ENCODE measurements around the gene CCT4. TPM values are rescaled to one million over a fixed set of nuclear protein-coding genes. Genes with fewer than 3 reads are reported as not detected.

CCT4 gene
- total RNA-seq, 2 donors from 2014 or later = 50.4 to 60.5 TPM

- no peaks in the 10 kb centered on the region for H3K36me3 ChIP-seq
- H3K9me3 ChIP-seq = no peaks in the 10 kb centered on the region
- H3K4me1 ChIP-seq (ENCODE audit: control insufficient read depth in 1 of 2, low read depth in 2 of 2) = peaks cover 3 to 8% of the 10 kb centered on the region in 2 donors
- DNase-seq (ENCODE audit: low spot score) = no peak
- no peak overlapping the region for H3K4me3 ChIP-seq
- ATAC-seq (ENCODE audit: insufficient number of reproducible peaks, low FRiP score, low read depth) = no peak
- H3K27ac ChIP-seq = no peak overlapping the region
- no peak for TF ChIP-seq CTCF (IDR thresholded peaks at IDR 0.05)
- no peaks in the 10 kb centered on the region for H3K27me3 ChIP-seq (replicated peaks; ENCODE audit: insufficient read depth)
These were observed 23.1 kb upstream of the CCT4 start for GRCh38 chr2:61911510-61911909.

- no peaks in the 10 kb centered on the region for H3K27me3 ChIP-seq (replicated peaks; ENCODE audit: insufficient read depth)
- ATAC-seq (ENCODE audit: insufficient number of reproducible peaks, low FRiP score, low read depth) = no peak
- TF ChIP-seq CTCF (IDR thresholded peaks at IDR 0.05) = peak; percentile 13
These were observed 22.1 kb upstream of the CCT4 start for GRCh38 chr2:61910603-61911002.

GRCh38 chr2:61909116-61909515 lies 20.7 kb upstream of the CCT4 start:
- TF ChIP-seq CTCF (IDR thresholded peaks at IDR 0.05) = no peak
- Histone ChIP-seq H3K4me1 (ENCODE audit: control insufficient read depth in 1 of 2, low read depth in 2 of 2) (peaks cover 15 to 18% of the 10 kb centered on the region in 2 donors), H3K36me3 (no peaks in the 10 kb centered on the region), H3K27me3 (replicated peaks; ENCODE audit: insufficient read depth) (no peaks in the 10 kb centered on the region), H3K4me3 (no peak overlapping the region), H3K9me3 (no peaks in the 10 kb centered on the region), H3K27ac (no peak overlapping the region)
- no peak for DNase-seq (ENCODE audit: low spot score)
- no peak for ATAC-seq (ENCODE audit: insufficient number of reproducible peaks, low FRiP score, low read depth)

More at GRCh38 chr2:61910603-61911002, 22.1 kb upstream of the CCT4 start:
- Histone ChIP-seq H3K36me3 (no peaks in the 10 kb centered on the region), H3K4me3 (no peak overlapping the region), H3K4me1 (ENCODE audit: control insufficient read depth in 1 of 2, low read depth in 2 of 2) (peaks cover 8 to 12% of the 10 kb centered on the region in 2 donors), H3K27ac (no peak overlapping the region), H3K9me3 (no peaks in the 10 kb centered on the region)
- DNase-seq (ENCODE audit: low spot score) = no peak

GRCh38 chr2:61906186-61906470 lies 17.7 kb upstream of the CCT4 start:
- Histone ChIP-seq H3K27me3 (replicated peaks; ENCODE audit: insufficient read depth) (no peaks in the 10 kb centered on the region), H3K9me3 (no peaks in the 10 kb centered on the region), H3K4me1 (ENCODE audit: control insufficient read depth in 1 of 2, low read depth in 2 of 2) (peaks cover 15 to 18% of the 10 kb centered on the region in 2 donors), H3K36me3 (no peaks in the 10 kb centered on the region), H3K27ac (peak overlapping the region; percentile 25 to 48), H3K4me3 (peak overlapping the region; percentile 83)
- no peak for TF ChIP-seq CTCF (IDR thresholded peaks at IDR 0.05)
- ATAC-seq (ENCODE audit: insufficient number of reproducible peaks, low FRiP score, low read depth) (no peak), DNase-seq (ENCODE audit: low spot score) (no peak)

- Histone ChIP-seq H3K4me3 (peak within 1 kb of the TSS; percentile 83), H3K36me3 (no peaks in the 10 kb centered on the region), H3K4me1 (ENCODE audit: control insufficient read depth in 1 of 2, low read depth in 2 of 2) (peaks cover 15 to 18% of the 10 kb centered on the region in 2 donors), H3K27me3 (replicated peaks; ENCODE audit: insufficient read depth) (no peaks in the 10 kb centered on the region), H3K9me3 (no peaks in the 10 kb centered on the region), H3K27ac (peak within 1 kb of the TSS; percentile 26 to 48)
- DNase-seq (ENCODE audit: low spot score) (peak; percentile 29), ATAC-seq (ENCODE audit: insufficient number of reproducible peaks, low FRiP score, low read depth) (peak; percentile 50)
- TF ChIP-seq CTCF (IDR thresholded peaks at IDR 0.05) = no peak
These were observed 17.1 kb upstream of the CCT4 start, which contains the start of gene COMMD1 for GRCh38 chr2:61905372-61906185. Gene COMMD1 (plus strand): TSS chr2:61905674. CDS start chr2:61905679, 5 bp downstream.
